Astrocyte (in vitro differentiated cells and primary cell): ENCODE data around the gene OSBPL3. TPM values are rescaled to one million over a fixed set of nuclear protein-coding genes. Genes with fewer than 3 reads are reported as not detected.

Source experiments
- DNase-seq: peaks from one replicate; pipeline ENCODE4 v3.0.0-alpha.2; 2010; ENCODE audit warnings: low read depth
- FAIRE-seq: peaks from 2 replicates; lab custom pipeline; 2011; peaks lifted over from hg19 to GRCh38; lab: Jason Lieb, UNC
- H2AFZ ChIP-seq: 2 replicates; pipeline ENCODE4 v1.6.0; 2012; ENCODE audit warnings: low read depth, low read length, inconsistent platforms
- H3K27ac ChIP-seq: 2 replicates; pipeline ENCODE4 v1.5.1; 2011; ENCODE audit warnings: low read depth, low read length, inconsistent platforms
- H3K27me3 ChIP-seq: 2 replicates; pipeline ENCODE4 v1.6.0; 2011; ENCODE audit warnings: low read length, inconsistent platforms; ENCODE audit not compliant: insufficient read depth
- H3K36me3 ChIP-seq: 2 replicates; pipeline ENCODE4 v1.5.1; 2011; ENCODE audit warnings: low read length, inconsistent platforms; ENCODE audit not compliant: insufficient read depth
- H3K4me1 ChIP-seq: 2 replicates; pipeline ENCODE4 v1.5.1; 2011; ENCODE audit warnings: low read length, inconsistent platforms; ENCODE audit not compliant: insufficient read depth
- H3K4me2 ChIP-seq: 2 replicates; pipeline ENCODE4 v1.6.0; 2012; ENCODE audit warnings: low read length, inconsistent platforms
- H3K4me3 ChIP-seq: 2 replicates; pipeline ENCODE4 v1.5.1; 2011; ENCODE audit warnings: low read depth, mild to moderate bottlenecking, low read length, inconsistent platforms; ENCODE audit not compliant: insufficient read depth
- H3K79me2 ChIP-seq: 2 replicates; pipeline ENCODE4 v1.6.0; 2012; ENCODE audit warnings: mild to moderate bottlenecking, low read length, inconsistent platforms; ENCODE audit not compliant: insufficient read depth
- H3K9ac ChIP-seq: 2 replicates; pipeline ENCODE4 v1.6.0; 2012; ENCODE audit warnings: mild to moderate bottlenecking, low read length, inconsistent platforms
- H3K9me3 ChIP-seq: 2 replicates; pipeline ENCODE4 v1.5.1; 2012; ENCODE audit warnings: low read depth, mild to moderate bottlenecking, low read length, inconsistent platforms; ENCODE audit not compliant: insufficient read depth
- H4K20me1 ChIP-seq: 2 replicates; pipeline ENCODE4 v1.6.0; 2012; ENCODE audit warnings: low read length, inconsistent platforms; ENCODE audit not compliant: insufficient read depth
- H3K27ac Mint-ChIP-seq: one replicate; pipeline ENCODE4 v1.8.0; 2021; ENCODE audit warnings: mild to moderate bottlenecking, mixed read lengths; ENCODE audit not compliant: unreplicated experiment
- H3K27me3 Mint-ChIP-seq: one replicate; pipeline ENCODE4 v1.8.0; 2021; ENCODE audit warnings: low read depth, mixed read lengths; ENCODE audit not compliant: unreplicated experiment
- H3K36me3 Mint-ChIP-seq: one replicate; pipeline ENCODE4 v1.8.0; 2021; ENCODE audit warnings: low read depth, mixed read lengths; ENCODE audit not compliant: unreplicated experiment
- H3K4me1 Mint-ChIP-seq: one replicate; pipeline ENCODE4 v1.8.0; 2021; ENCODE audit warnings: low read depth, mixed read lengths; ENCODE audit not compliant: unreplicated experiment
- H3K4me3 Mint-ChIP-seq: one replicate; pipeline ENCODE4 v1.8.0; 2021; ENCODE audit warnings: mild to moderate bottlenecking, moderate library complexity, mixed read lengths; ENCODE audit not compliant: unreplicated experiment
- H3K9me3 Mint-ChIP-seq: one replicate; pipeline ENCODE4 v1.8.0; 2021; ENCODE audit warnings: mild to moderate bottlenecking, mixed read lengths; ENCODE audit not compliant: unreplicated experiment
- CTCF ChIP-seq: IDR thresholded peaks from 2 replicates; pipeline ENCODE4 v1.5.1; 2011; ENCODE audit warnings: low read depth, mild to moderate bottlenecking, inconsistent platforms, low read length, moderate library complexity; ENCODE audit not compliant: insufficient read depth
- EZH2 ChIP-seq: IDR thresholded peaks from 2 replicates; pipeline ENCODE4 v1.6.1; 2012; ENCODE audit warnings: mild to moderate bottlenecking, low read length, inconsistent platforms; ENCODE audit not compliant: insufficient read depth
- total RNA-seq: library from RNA; stranded (reverse); gene quantifications from 2 replicates; pipeline ENCODE4 v1.2.1, GENCODE V29; 2021

OSBPL3 gene
- total RNA-seq, 1 donor from 2014 or later: 62.9 TPM

- FAIRE-seq (no peak), DNase-seq (peak; percentile 97)
- H4K20me1 ChIP-seq: no peaks in the 10 kb centered on the region
- H3K4me3 ChIP-seq: no peak overlapping the region
- peak overlapping the region; percentile 98 for H3K27ac ChIP-seq
- H3K9ac ChIP-seq: peak overlapping the region; percentile 82
- TF ChIP-seq EZH2 (no peak), CTCF (no peak)
- H3K4me2 ChIP-seq: peak overlapping the region; percentile 68
- H3K9me3 ChIP-seq: no peaks in the 10 kb centered on the region
- peaks cover 41% of the 10 kb centered on the region for H3K4me1 ChIP-seq
- peak overlapping the region; percentile 30 for H3K4me3 Mint-ChIP-seq
- no peaks in the 10 kb centered on the region for H3K27me3 ChIP-seq
- H3K9me3 Mint-ChIP-seq: no peaks in the 10 kb centered on the region
- H3K4me1 Mint-ChIP-seq: peaks cover 70% of the 10 kb centered on the region
- H3K79me2 ChIP-seq: peaks cover 96% of the 10 kb centered on the region
- H2AFZ ChIP-seq: no peak overlapping the region
- H3K36me3 ChIP-seq: no peaks in the 10 kb centered on the region
- H3K27me3 Mint-ChIP-seq: no peaks in the 10 kb centered on the region
- H3K36me3 Mint-ChIP-seq: peaks cover 2% of the 10 kb centered on the region
- H3K27ac Mint-ChIP-seq: peak overlapping the region; percentile 100
These were observed 8.4 kb downstream of the OSBPL3 start for GRCh38 chr7:24971333-24972165.

- H3K4me3 ChIP-seq: no peak overlapping the region
- Mint-ChIP-seq H3K36me3 (peaks cover 2% of the 10 kb centered on the region), H3K27ac (peak overlapping the region; percentile 100), H3K27me3 (no peaks in the 10 kb centered on the region), H3K9me3 (no peaks in the 10 kb centered on the region), H3K4me1 (peaks cover 68% of the 10 kb centered on the region), H3K4me3 (peak overlapping the region; percentile 47)
- no peaks in the 10 kb centered on the region for H3K9me3 ChIP-seq
- H2AFZ ChIP-seq: no peak overlapping the region
- FAIRE-seq: no peak
- H3K4me1 ChIP-seq: peaks cover 42% of the 10 kb centered on the region
- no peak for TF ChIP-seq CTCF
- TF ChIP-seq EZH2: no peak
- peaks cover 4% of the 10 kb centered on the region for H4K20me1 ChIP-seq
- H3K36me3 ChIP-seq: no peaks in the 10 kb centered on the region
- H3K27me3 ChIP-seq: no peaks in the 10 kb centered on the region
- peaks cover 96% of the 10 kb centered on the region for H3K79me2 ChIP-seq
- peak; percentile 81 for DNase-seq
- H3K4me2 ChIP-seq: peak overlapping the region; percentile 68
- peak overlapping the region; percentile 82 for H3K9ac ChIP-seq
- peak overlapping the region; percentile 98 for H3K27ac ChIP-seq
These were observed 9.3 kb downstream of the OSBPL3 start for GRCh38 chr7:24970676-24971075.

GRCh38 chr7:24968165-24968564 is 11.8 kb downstream of the OSBPL3 start:
- TF ChIP-seq CTCF: no peak
- no peak for TF ChIP-seq EZH2
- FAIRE-seq (no peak), DNase-seq (no peak)
- Histone ChIP-seq H3K4me1 (peaks cover 48% of the 10 kb centered on the region), H3K4me3 (no peak overlapping the region), H3K79me2 (peaks cover 96% of the 10 kb centered on the region), H3K36me3 (no peaks in the 10 kb centered on the region), H3K9ac (no peak overlapping the region), H3K9me3 (no peaks in the 10 kb centered on the region), H3K27me3 (no peaks in the 10 kb centered on the region), H4K20me1 (peaks cover 11% of the 10 kb centered on the region), H3K27ac (no peak overlapping the region), H2AFZ (no peak overlapping the region), H3K4me2 (no peak overlapping the region)
- H3K27ac Mint-ChIP-seq: peak overlapping the region; percentile 73
- peaks cover 2% of the 10 kb centered on the region for H3K36me3 Mint-ChIP-seq
- H3K9me3 Mint-ChIP-seq: no peaks in the 10 kb centered on the region
- no peak overlapping the region for H3K4me3 Mint-ChIP-seq
- H3K4me1 Mint-ChIP-seq: peaks cover 73% of the 10 kb centered on the region
- H3K27me3 Mint-ChIP-seq: no peaks in the 10 kb centered on the region
